ENCODE data around the gene PTCH1.

The PTCH1 gene

DNA sequence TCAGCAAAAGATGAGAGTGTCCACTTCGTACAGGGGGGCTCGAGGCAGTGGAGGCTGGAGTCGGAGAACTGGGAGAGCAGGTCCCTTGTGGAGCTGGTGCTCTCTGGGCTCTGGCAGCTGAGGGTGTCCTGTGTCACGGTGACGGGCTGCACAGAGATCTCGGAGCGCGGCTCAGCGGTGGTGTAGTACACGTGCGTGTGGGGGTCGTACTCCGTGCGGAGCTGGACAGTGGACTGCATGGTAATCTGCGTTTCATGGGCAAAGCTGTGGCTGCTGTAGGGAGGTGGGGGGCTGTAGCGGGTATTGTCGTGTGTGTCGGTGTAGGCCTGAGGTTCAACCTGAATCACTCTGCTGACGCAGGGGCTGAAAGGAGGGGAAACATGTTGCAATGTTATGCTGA lies 48.0 kb downstream of the PTCH1 start:
- in situ Hi-C loops (cut with MboI; ENCODE audit: low sequenced_read_pairs) = no loop called here

DNA sequence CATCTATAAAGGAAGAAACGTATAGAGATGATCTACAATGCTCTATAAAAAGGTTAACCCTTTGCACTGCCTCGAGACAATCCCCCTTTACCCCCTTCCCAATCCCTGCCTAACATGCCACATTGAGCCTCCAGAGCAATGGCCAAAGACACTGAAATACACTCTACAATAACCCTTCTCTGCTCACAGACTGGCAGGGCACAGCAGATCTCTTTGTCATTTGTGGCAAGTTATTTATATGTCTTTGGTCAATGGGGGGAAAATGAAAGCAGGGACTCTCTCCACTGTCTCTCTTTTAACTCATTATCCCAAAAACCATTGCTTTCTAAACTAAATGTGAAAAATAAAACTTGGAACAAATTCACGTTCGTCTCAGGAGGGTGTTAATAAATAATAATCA lies 51.7 kb downstream of the PTCH1 start:
- in situ Hi-C loops (cut with MboI; ENCODE audit: low sequenced_read_pairs) = no loop called here

DNA sequence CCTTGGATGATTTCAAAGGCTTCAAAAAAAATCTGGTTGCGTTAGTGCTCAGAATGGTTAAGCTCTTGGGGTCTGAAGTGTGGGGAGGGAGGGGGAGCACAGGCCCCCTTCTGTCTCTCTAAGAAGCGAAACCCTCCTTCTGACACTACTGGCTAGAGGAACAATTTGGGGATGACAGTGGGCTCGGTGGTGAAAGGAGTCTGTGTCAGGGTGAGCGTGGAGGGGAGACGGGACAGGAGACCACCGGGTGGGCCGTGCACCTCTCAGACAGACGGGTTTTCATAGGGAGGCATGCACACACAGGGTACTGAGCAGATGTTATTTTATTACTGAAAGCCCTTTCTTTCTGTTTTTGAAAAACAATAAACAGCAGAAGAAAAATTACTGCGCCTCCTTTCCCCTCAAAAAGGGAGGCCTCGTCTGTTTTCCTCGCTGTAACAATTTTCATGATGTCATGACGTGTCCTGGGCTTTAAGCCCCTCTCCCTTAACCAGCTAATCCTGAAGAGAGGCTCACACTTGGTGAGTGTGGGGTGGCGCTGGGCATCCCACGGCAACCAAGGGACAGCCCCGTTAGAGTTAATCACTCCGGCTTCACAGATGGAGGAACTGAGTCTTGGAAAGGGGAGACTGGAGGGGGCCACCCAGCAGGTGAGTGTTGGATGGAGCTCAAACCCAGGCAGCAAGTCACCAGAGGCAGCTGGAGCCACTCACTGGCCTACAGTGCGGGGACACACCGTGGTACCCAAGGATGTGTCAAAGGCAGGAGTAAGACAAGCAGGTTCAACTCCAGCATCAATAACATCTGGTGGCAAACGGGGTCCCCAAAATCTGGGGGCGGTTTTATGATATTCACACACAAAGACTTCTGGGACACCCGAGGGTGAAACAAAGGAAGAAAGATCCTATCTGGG lies 53.4 kb downstream of the PTCH1 start:
- in situ Hi-C loops (cut with MboI; ENCODE audit: low sequenced_read_pairs) = no loop called here

DNA sequence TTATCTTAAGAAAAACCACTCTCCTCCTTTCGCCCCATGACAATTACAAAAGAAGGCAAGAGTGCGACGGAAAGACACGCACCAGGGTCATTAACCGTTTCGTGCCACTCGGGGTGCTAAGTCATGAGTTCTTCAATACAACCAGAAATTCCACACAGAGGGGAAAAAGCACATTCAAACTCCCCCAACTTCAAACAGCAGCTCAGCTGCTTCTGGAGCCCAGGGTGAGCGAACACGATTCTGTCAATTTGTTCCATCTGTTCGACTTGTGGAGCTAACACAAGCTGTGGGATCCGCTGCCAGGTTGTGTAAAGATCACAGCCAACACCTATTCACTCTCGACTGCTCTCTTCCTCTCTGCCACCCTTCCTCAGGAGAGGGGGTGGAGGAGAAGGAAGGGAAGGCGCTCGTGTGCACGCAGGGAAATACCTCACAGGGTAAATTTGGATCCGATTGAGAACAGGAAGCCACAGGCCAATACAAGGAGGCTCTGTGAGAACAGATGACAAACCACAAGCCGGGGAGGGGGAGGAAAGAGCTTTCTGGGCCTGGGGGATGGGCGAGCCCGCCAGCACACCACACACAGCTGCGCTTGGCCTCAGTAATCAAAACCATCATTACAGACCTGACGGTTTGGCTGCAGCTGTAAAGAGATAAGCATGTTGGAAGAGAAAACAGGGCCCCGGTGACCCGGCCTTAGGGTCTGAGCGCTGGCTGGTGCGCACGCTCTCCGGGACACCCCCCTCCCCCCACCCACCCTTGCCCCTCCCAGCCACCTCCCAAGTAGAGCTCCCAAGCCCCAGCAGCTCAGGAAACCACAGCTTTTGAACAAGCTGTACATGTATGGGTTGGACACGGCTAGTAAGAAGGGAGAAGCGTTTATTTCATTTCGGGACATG lies 54.3 kb downstream of the PTCH1 start:
- in situ Hi-C loops (cut with MboI; ENCODE audit: low sequenced_read_pairs) = no loop called here

DNA sequence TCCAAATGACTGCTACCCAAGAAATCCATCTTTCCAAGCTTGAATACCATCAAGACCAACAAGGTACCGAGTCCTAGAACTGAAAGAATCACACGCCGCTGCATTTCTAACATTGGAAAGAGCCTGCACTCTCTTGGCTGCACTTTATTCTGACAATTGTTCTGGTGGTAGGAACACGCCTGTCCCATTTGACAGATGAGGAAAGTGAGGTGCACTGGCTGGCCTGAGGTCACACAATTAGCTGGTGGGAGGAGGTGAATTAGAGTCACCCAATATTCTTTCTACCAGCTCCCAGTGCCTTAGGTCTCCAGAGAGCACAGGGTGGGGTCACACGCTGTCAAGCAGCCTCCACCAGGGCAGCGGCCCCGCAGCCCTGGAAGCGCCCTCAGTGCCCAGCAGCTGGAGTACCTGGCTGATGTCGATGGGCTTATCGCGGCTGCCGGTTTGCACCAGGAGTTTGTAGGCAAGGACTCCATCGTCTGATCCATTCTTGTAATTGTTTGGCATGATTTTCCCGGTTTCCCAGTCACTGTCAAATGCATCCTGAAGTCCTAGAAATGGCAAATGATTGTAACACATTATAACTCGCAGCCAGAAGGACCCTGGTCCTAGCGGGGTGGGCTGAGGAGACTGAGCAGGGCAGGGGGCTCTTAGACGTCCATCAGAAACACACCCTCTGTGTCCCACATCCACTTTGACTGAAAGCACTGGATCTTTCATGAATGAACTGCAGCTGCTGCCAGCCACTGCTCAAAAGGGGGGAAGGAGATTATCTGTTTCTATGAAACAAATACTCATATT lies 55.1 kb downstream of the PTCH1 start:
- in situ Hi-C loops (cut with MboI; ENCODE audit: low sequenced_read_pairs) = no loop called here

DNA sequence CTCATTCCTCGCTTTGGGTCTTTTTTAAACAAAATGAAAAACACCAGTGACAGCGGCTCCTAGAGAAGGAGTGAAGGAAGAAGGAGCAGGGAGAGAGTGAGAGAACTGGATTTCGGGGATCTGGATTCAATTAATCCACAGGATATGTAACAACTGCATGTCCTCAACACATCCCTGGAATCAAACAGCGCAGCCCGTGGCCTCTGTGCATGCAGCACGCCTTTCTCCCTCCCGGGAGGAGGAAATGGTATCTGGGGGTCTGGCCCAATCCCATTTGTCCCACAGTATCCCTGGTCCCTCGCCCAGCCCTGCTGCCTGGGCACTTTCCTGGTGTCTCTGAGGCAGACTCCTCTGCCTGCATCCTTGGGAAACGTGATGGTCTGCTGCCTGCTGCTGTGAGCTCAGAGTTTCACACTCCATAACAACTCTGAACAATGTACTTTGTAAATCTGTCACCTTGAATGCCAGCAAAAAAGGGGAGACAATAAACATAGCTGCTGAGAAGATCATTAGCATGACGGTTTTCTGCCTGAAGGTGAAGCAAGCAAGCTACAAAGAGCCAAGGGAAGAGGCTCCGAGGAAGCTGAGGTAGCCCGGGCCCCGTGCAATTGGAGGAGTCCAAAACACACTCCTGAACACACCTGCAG lies 56.1 kb downstream of the PTCH1 start:
- in situ Hi-C loops (cut with MboI; ENCODE audit: low sequenced_read_pairs) = no loop called here

DNA sequence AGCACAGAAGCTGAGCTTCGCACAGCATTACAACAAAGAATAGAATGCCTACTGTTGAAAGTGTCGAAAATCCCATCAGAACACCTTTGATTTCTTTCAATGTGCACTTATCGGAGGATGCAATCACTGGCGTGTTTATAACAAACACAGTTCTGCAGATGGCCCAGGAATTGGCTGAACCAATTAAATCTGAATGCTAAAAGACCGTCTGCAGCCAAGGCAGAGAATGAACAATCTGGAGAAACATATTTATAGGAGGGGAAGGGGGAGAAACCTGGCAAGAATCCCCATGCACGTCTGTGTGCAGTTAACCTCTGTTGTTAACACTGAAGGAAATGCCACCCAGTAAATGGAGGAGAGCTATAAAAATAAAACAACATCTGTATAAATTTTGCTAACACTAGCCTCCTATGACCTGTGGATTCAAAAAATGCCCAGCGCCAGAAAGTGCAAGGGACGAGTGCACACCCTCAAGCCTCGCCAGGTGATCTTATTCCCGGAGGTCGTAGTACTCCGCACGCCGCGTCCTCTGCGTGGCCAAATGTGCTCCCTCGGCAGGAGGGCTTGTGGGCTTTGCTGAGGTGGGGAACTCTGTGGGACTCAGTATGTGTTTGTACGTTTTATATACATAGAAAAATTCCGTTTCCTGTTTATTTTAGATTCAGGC lies 56.8 kb downstream of the PTCH1 start:
- in situ Hi-C loops (cut with MboI; ENCODE audit: low sequenced_read_pairs) = no loop called here

DNA sequence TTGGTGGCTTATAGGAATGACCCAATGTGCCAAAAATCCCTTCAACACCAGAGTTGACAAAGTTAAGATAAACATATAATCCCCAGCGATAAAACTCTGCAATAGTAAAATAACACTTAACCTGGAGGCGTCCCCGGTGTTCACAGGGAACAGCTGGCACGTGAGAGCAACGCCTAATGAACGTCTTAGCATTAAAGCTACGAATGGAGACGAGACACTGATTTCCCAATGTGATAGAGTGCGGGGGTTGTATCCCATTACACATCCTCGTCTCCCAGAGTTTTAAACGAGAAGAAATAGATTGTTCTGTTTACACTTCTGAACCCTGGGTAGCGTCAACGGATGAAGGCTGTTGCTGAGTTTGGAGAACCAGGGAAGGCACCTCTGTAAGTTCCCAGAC lies 57.6 kb downstream of the PTCH1 start:
- in situ Hi-C loops (cut with MboI; ENCODE audit: low sequenced_read_pairs) = no loop called here

DNA sequence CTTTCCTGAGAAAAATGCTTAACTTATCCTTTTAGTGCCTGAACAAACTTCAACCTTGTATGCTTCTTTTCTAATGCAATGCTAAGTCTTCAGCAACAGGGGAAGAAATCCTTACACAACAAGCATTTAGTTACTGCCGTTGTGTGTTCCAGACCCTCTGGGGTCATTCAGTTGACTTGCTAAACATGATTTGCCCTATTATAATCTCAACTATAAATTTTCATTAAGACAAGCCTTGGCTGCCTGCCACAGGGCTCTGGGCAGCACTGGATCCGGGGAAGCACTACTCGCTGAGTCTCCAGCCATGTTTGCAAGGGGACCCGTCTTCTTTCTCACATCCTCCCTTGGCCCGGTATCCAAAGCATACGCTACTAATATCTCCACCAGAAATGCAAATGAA lies 58.1 kb downstream of the PTCH1 start:
- in situ Hi-C loops (cut with MboI; ENCODE audit: low sequenced_read_pairs) = no loop called here

DNA sequence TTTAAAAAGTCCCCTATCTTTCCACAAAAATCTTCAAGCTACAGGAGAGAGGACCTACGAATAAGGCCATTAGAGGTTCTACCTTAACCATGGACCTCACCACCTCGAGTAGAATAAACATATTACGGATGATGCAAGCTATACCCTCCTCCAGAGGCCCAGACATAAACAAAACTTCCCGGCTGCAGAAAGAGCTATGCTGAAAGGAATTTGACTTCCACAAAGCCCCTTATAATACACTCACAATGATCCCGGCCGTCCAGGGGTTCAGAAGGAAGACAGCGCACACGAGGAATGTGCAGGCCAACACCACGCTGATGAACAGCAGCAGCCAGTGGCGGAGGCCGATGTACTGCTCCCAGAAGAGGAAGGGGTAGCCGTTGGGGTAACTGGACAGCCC lies 59.0 kb downstream of the PTCH1 start:
- in situ Hi-C loops (cut with MboI; ENCODE audit: low sequenced_read_pairs) = no loop called here

DNA sequence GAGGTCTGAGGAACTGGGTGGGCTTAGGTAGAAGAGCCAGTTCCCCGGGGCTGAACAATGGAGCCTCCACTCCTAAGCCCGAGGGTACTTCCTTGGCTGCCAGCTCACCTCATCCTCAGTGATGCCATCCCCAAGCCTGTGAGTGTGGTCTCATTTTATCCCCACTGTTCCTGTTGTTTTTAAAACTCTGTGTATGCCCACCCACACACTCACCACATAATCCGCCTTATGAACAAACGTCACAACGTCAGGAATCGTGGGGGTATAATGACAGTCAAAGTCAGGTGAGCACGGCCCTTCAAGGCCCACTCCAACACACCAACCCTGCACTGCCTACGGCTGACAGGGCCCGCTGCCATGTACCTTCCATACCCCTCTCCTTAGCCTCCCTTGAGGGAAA lies 61.1 kb downstream of the PTCH1 start:
- in situ Hi-C loops (cut with MboI; ENCODE audit: low sequenced_read_pairs) = no loop called here

DNA sequence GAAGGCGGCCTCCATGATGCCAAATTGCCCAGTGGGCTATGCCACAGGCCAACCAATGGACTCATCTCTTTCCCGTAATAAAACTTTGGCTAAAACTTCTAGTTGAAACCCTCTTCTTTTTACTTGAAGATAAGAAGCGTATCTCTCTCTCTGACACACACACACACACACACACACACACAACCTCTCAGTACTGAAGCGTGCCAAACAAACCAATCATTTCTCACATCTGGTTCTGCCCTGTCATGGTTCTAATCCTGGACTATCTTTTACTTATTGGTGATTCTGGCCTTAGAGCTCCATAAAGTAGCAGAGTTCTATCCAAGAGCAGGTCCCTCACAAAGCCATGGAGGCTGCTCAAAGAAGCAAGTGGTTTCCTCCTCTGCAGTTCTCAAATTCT lies 64.6 kb downstream of the PTCH1 start:
- in situ Hi-C loops (cut with MboI; ENCODE audit: low sequenced_read_pairs) = no loop called here

DNA sequence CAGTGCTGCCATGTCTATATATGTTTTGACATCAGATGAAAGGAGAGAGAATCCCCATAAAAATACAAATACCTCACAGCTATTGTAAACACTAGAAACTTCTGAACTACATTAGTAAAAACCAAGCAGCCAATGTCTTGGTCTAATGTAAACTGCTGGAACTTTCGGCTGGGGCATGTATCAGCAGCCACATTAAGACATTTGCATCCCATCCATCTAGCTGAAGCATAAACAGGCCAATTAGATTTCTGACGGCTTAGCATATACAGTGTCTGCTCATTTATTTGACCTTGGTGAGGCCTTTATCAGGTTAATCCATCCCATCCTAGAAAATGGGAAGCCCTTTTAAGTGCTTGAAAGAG lies 65.7 kb downstream of the PTCH1 start:
- in situ Hi-C loops (cut with MboI; ENCODE audit: low sequenced_read_pairs) = no loop called here

DNA sequence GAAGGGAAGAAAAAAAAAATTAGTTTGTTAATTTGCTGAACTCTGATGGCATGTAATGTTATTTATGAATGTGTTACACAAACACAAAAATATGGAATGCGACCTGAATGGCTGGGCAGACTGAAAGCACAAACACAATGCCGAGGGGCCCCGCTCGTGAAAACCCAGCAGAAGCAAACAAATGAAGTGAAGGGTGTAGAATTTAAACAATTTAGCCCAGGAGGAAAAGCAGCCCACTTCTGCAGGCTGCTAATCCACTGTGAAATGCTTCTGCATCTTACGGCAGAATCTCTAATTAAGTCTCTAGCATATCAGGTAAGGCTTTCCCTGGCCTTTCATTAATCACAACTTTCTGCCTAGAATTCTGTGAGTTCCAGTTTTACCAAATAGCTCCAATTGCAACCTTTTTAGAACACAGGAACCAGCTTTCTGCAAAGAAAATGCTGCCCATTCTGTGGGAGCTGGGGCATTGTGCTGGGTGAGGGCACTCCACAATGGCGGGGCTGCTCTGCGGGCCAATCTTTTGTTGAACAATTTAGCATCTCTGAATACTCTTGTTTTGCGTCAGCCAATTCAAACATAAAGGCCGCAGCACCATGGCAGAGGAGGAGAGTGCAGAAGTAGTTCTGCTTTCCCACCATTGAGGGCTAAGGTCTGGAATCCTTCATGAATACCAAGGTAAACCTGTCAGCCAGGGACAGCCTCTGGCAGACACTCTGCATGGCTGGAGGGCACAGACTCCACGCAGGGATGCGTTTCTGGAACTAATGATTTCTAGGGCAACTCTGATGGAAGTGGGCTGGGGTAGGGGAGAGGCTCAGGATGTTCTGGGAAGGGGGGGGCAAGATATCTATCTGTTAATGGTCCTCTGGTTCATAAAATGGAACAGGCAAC lies 66.4 kb downstream of the PTCH1 start:
- in situ Hi-C loops (cut with MboI; ENCODE audit: low sequenced_read_pairs) = no loop called here

DNA sequence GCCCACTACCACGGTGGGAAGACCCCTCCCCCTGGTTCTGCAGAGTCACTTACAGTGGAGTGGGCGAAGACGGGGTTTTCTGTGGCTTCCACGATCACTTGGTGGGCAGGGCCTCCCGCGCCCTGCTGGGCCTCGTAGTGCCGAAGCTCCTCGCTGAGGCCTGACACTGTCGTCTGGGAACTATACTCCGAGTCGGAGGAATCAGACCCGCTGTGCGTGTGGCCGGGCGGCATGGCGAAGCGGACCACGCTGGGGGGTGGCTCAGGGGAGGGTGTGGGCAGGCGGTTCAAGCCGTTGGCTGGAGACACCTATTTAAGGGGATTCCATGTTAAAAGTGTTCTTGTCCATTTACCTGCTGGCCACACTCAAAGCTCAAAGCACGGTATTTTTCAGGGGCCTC lies 67.8 kb downstream of the PTCH1 start:
- in situ Hi-C loops (cut with MboI; ENCODE audit: low sequenced_read_pairs) = no loop called here

DNA sequence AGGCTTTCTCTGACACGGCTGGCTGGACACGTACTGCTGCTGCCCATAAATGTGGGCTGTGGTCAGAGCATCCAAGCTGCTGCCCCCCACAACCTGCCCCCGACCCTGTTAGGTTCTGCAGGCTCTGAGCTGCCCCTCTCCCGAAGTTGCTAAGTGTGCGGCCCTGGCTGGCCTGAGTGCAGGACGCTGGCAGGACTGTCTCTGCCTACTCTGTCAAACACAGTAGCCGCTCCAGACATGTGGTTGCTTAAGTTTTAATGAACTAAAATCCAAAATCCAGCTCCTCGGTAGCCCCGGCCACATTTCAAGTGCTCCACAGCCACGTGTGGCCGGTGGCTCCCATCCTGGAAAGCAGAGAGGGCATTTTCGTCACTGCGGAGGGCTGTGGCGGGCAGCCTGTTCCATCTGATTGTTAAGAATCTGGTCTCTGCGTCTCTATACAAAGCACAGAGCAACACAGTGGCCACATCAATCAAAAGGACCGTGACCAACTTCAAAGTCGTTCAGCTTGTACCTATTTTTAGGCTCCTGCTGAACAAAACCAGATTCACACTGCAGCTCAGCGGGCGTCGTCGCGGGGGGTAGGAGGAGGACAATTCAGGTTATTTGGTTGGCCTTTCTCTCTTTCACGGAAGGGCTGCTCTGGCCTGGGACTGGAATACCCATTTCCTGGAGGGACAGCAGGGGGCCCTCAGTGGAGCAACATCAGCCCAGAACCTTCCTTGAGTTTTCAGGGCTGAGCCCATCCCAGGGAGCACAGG lies 68.9 kb downstream of the PTCH1 start:
- in situ Hi-C loops (cut with MboI; ENCODE audit: low sequenced_read_pairs) = no loop called here

DNA sequence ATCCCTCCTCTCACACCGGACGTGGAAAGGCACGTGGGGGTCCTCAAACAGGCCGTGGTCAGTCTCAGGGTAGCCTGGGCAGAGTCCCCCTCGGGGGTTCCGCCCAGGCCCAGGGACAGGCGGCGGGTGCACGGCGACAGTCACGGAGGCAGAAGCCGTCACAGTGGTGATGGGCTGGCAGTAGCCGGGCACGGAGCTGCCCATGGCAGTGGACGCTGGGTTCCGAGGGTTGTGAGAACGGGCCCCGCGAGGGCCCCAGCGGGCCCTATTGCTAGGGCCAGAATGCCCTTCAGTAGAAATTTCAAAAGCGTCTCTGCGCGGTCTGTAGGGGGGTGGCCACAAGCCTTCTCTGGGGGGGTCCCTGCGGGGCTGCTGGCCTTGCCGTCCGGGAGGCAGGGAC lies 69.8 kb downstream of the PTCH1 start:
- in situ Hi-C loops (cut with MboI; ENCODE audit: low sequenced_read_pairs) = no loop called here

DNA sequence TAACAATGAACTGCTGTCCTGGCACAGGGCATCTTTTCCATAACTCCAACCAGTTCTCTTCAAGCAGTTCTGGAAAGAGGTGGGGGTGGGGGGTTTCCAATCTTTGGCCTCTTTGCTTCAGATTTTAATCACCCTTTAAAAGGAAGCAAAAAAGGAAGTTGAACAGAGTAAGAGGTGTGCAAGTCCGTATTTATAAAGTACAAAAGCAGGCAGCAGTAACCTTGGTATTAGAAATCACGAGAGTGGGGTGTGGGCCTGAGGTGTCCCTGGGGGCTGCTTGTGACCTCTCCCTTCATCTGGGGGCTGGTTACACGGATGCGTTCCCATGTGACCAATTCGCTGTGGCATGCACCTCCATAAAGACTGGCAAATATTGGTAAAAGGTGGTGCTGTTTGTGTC lies 70.5 kb downstream of the PTCH1 start:
- in situ Hi-C loops (cut with MboI; ENCODE audit: low sequenced_read_pairs) = no loop called here

DNA sequence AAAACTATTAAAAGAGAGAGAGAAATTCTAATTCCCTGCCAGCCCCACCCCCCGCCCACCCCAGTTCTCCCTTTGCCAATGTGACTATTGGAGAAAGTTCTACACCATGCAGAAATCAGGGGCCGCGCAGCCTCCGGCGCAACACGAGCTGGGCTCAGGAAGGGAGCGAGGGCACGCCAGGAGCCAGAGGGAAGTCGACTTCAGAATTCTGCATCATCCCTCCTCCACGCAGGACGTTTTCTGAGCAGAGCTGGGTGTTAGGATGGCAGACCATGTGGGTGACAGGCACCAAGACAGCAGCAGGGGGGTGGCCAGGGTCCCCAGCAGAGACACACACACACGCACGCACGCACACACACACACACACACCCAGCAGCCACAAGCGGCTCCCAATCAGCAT lies 72.6 kb downstream of the PTCH1 start:
- in situ Hi-C loops (cut with MboI; ENCODE audit: low sequenced_read_pairs) = no loop called here

Measured in hTERT RPE-1 (cell line).